Right atrium auricular region (tissue), 2 donors: Measurements from ENCODE around the gene BCAS4. TPM values are rescaled to one million over a fixed set of nuclear protein-coding genes. Genes with fewer than 3 reads are reported as not detected.

Experiments
- DNase-seq: peaks from one replicate; pipeline ENCODE4 v3.0.0-alpha.2; 2019; ENCODE audit warnings: low spot score
- H3K27ac ChIP-seq, 2 donors: fragments of 200-600 bp; sonication (generic); 1 replicate in 1 of 2; 2 replicates in 1 of 2; pipeline ENCODE4 v1.5.1; 2016 to 2019
- H3K27me3 ChIP-seq, 2 donors: fragments of 200-600 bp; sonication (generic); one replicate each; pipeline versions ENCODE4 v1.5.1 to v1.6.0; 2017 to 2019
- H3K36me3 ChIP-seq: fragments of 200-600 bp; sonication (generic); one replicate; pipeline ENCODE4 v1.5.1; 2016
- H3K4me1 ChIP-seq, 2 donors: fragments of 200-600 bp; sonication (generic); one replicate each; pipeline versions ENCODE4 v1.5.1 to v1.6.0; 2017 to 2019
- H3K4me3 ChIP-seq, 2 donors: fragments of 200-600 bp; sonication (generic); 1 replicate in 1 of 2; 2 replicates in 1 of 2; pipeline ENCODE4 v1.5.1; 2017 to 2019; ENCODE audit warnings: mild to moderate bottlenecking in 1 of 2, moderate library complexity in 1 of 2
- H3K9me3 ChIP-seq, 2 donors: fragments of 200-600 bp; sonication (generic); one replicate each; pipeline ENCODE4 v1.5.1; 2019
- total RNA-seq, 2 donors: library from RNA; depleted of rRNA; stranded (reverse); fragments of >200 nt; gene quantifications; one replicate each; pipeline ENCODE4 v1.1.0, GENCODE V29; 2016
- TF ChIP-seq, protein P1 (sequence below), 2 donors: fragments of 200-600 bp; sonication (generic); IDR thresholded peaks; one replicate each; pipeline ENCODE4 v1.5.1; 2019; ENCODE audit warnings: antibody characterized with exemption in 2 of 2

The BCAS4 gene
- total RNA-seq, 2 donors from 2014 or later: 1.5 to 2.2 TPM

DNA sequence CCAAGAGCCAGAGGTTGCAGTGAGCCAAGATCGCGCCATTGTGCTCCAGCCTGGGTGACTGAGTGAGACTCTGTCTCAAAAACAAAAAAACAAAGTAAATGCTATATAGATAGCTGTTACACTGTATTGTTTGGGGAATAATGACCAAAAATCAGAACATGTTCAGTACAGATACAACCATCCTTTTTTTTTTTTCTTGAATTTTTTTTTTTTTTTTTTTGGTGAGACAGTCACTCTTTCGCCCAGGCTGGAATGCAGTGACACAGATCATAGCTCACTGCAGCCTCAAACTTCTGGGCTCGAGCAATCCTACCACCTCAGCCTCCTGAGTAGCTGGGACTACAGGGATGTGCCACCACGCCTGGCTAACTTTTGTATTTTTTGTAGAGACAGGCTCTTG, 63.7 kb downstream of the BCAS4 start:
- no peak overlapping the region for H3K27ac ChIP-seq
- H3K9me3 ChIP-seq: no peaks in the 10 kb centered on the region
- no peak overlapping the region for H3K4me3 ChIP-seq
- no peaks in the 10 kb centered on the region for H3K4me1 ChIP-seq
- DNase-seq: no peak
- no peaks in the 10 kb centered on the region for H3K36me3 ChIP-seq
- TF ChIP-seq, protein P1, sequence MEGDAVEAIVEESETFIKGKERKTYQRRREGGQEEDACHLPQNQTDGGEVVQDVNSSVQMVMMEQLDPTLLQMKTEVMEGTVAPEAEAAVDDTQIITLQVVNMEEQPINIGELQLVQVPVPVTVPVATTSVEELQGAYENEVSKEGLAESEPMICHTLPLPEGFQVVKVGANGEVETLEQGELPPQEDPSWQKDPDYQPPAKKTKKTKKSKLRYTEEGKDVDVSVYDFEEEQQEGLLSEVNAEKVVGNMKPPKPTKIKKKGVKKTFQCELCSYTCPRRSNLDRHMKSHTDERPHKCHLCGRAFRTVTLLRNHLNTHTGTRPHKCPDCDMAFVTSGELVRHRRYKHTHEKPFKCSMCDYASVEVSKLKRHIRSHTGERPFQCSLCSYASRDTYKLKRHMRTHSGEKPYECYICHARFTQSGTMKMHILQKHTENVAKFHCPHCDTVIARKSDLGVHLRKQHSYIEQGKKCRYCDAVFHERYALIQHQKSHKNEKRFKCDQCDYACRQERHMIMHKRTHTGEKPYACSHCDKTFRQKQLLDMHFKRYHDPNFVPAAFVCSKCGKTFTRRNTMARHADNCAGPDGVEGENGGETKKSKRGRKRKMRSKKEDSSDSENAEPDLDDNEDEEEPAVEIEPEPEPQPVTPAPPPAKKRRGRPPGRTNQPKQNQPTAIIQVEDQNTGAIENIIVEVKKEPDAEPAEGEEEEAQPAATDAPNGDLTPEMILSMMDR (IDR thresholded peaks at IDR 0.05): no peak
- no peaks in the 10 kb centered on the region for H3K27me3 ChIP-seq

DNA sequence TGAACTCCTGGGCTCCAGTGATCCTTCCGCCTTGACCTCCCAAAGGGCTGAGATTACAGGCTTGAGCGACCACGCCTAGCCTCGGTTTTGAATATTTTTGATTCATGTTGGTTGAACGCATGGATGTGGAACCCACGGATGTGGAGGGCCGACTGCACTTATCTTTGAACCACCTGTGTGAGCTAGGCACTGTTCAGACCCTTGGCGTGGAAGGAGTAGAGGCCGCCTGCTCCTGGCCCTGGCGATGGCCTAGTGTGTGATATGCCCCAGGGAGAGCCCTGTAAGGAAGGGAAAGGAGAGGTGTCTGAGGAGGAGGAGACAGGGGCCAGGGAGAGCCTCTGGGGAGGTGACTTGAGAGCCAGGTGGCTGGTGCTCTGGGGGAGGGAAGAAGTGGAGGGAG, 64.3 kb downstream of the BCAS4 start:
- Histone ChIP-seq H3K9me3 (no peaks in the 10 kb centered on the region), H3K27me3 (no peaks in the 10 kb centered on the region), H3K4me1 (no peaks in the 10 kb centered on the region), H3K4me3 (no peak overlapping the region), H3K36me3 (no peaks in the 10 kb centered on the region), H3K27ac (no peak overlapping the region)
- TF ChIP-seq, protein P1 (IDR thresholded peaks at IDR 0.05): no peak
- no peak for DNase-seq

DNA sequence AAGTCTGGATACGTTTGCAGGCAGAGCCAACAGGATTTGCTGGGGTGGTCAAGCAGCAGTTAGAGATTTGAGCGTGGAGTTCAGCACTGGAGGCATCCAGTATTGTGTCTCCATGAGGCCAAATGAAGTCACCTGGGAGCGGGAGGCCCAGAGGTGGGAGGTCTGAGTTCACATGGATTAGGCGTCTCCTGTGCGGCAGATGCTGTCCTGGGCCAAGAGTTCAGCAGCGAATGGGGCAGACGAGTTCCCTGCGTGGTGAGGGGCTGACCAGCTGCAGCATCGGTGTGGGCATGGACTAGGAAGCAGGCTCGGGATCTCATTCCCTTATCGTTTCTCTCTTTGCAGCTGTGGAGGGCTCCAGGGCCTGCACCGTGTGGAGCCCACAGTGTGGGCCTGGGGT, 66.2 kb downstream of the BCAS4 start:
- Histone ChIP-seq H3K9me3 (no peaks in the 10 kb centered on the region), H3K27me3 (no peaks in the 10 kb centered on the region), H3K36me3 (no peaks in the 10 kb centered on the region), H3K4me1 (no peaks in the 10 kb centered on the region), H3K4me3 (no peak overlapping the region), H3K27ac (no peak overlapping the region)
- DNase-seq: no peak
- TF ChIP-seq, protein P1 (IDR thresholded peaks at IDR 0.05): no peak

DNA sequence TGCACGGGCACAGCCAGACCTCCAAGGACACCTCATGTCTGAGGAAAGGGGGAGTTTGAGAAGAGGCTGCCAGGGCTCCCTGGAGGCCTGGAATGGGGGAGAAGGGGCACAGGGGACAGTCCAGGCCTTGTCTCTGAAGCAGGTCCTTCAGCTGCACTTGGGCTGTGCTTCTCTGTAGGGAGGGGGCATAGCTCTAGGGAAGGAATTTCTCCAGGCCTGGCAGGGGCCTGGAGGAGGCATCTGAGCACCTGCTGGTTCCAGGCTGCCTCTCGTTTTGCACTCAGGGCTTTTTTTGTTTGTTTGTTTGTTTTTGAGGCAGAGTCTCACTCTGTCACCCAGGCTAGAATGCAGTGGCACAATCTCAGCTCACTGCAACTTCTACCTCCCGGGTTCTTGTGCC, 67.7 kb downstream of the BCAS4 start:
- H3K4me3 ChIP-seq: no peak overlapping the region
- TF ChIP-seq, protein P1 (IDR thresholded peaks at IDR 0.05): no peak
- no peaks in the 10 kb centered on the region for H3K36me3 ChIP-seq
- no peaks in the 10 kb centered on the region for H3K27me3 ChIP-seq
- H3K27ac ChIP-seq: no peak overlapping the region
- no peaks in the 10 kb centered on the region for H3K4me1 ChIP-seq
- H3K9me3 ChIP-seq: no peaks in the 10 kb centered on the region
- no peak for DNase-seq

GRCh38 chr20:50865114-50865513, 70.3 kb downstream of the BCAS4 start:
- no peaks in the 10 kb centered on the region for H3K9me3 ChIP-seq
- no peaks in the 10 kb centered on the region for H3K36me3 ChIP-seq
- H3K27me3 ChIP-seq: no peaks in the 10 kb centered on the region
- DNase-seq: no peak
- no peak overlapping the region for H3K4me3 ChIP-seq
- TF ChIP-seq, protein P1 (IDR thresholded peaks at IDR 0.05): no peak
- H3K4me1 ChIP-seq: no peaks in the 10 kb centered on the region
- no peak overlapping the region for H3K27ac ChIP-seq

GRCh38 chr20:50865591-50865990, 70.7 kb downstream of the BCAS4 start:
- TF ChIP-seq, protein P1 (IDR thresholded peaks at IDR 0.05): no peak
- DNase-seq: no peak
- Histone ChIP-seq H3K36me3 (no peaks in the 10 kb centered on the region), H3K4me3 (no peak overlapping the region), H3K27ac (no peak overlapping the region), H3K27me3 (no peaks in the 10 kb centered on the region), H3K9me3 (no peaks in the 10 kb centered on the region), H3K4me1 (no peaks in the 10 kb centered on the region)
